Measurements from ENCODE around the gene FCRL6.

The FCRL6 gene

GRCh38 chr1:159802111-159802510, at the start of gene FCRL6:
TSS of gene FCRL6 (plus strand) at chr1:159802360. CDS start at chr1:159802425, 65 bp downstream.
- no peaks in the 10 kb centered on the region for H3K79me2 ChIP-seq (ENCODE audit: insufficient read depth, low read length)
- H3K9ac ChIP-seq (ENCODE audit: low read length): no peak within 1 kb of the TSS
- no peak for TF ChIP-seq EZH2phosphoT487 (conservative IDR thresholded peaks at IDR 0.05; ENCODE audit: low read length)
- TF ChIP-seq CTCF (IDR thresholded peaks at IDR 0.05; ENCODE audit: insufficient read depth, low read length, poor library complexity, severe bottlenecking): no peak
- H3K27me3 ChIP-seq (ENCODE audit: low read length): no peaks in the 10 kb centered on the region
- H3K4me3 ChIP-seq (ENCODE audit: insufficient read depth, low read length, poor library complexity, severe bottlenecking): no peak within 1 kb of the TSS
- H3K9me2 ChIP-seq (replicated peaks; ENCODE audit: insufficient read depth, low read length): no peaks in the 10 kb centered on the region
- no peaks in the 10 kb centered on the region for H3K9me3 ChIP-seq (ENCODE audit: insufficient read depth, low read length)
- no peak within 1 kb of the TSS for H3K27ac ChIP-seq (ENCODE audit: low read depth, low read length)
- H3K36me3 ChIP-seq (ENCODE audit: low read length): no peaks in the 10 kb centered on the region
- no peak within 1 kb of the TSS for H3K4me2 ChIP-seq (ENCODE audit: low read depth, low read length, poor library complexity, severe bottlenecking)
- H2AFZ ChIP-seq (ENCODE audit: low read depth, low read length, severe bottlenecking): no peak within 1 kb of the TSS
- H4K20me1 ChIP-seq (ENCODE audit: low read depth, low read length): no peaks in the 10 kb centered on the region
- no peaks in the 10 kb centered on the region for H3F3A ChIP-seq (ENCODE audit: insufficient read depth)

DNA sequence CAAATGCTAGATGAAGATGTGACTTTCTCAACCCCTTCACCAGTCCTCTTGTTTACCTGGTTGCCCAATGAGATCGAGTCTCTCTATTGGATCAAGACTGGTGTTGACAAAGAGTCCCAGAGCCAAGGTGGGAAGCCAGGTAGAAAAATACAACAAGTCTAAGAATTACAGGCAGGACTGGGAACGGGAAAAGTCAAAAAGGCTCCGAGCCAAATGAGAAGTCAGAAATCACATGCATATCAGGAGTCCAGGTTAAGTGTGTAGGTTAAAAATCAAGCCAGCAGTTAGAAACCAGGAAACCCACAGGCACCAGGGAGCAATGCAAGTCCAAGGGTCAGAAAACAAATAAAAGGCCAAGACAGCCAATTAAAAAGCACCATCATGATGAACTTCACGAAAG, 48.8 kb upstream of the FCRL6 start:
- Histone ChIP-seq H4K20me1 (ENCODE audit: low read depth, low read length) (no peaks in the 10 kb centered on the region), H3K4me3 (ENCODE audit: insufficient read depth, low read length, poor library complexity, severe bottlenecking) (no peak overlapping the region), H3K4me2 (ENCODE audit: low read depth, low read length, poor library complexity, severe bottlenecking) (no peak overlapping the region), H3K9me2 (replicated peaks; ENCODE audit: insufficient read depth, low read length) (no peaks in the 10 kb centered on the region), H3F3A (ENCODE audit: insufficient read depth) (no peaks in the 10 kb centered on the region), H3K9ac (ENCODE audit: low read length) (no peak overlapping the region), H3K9me3 (ENCODE audit: insufficient read depth, low read length) (no peaks in the 10 kb centered on the region), H3K27ac (ENCODE audit: low read depth, low read length) (no peak overlapping the region), H2AFZ (ENCODE audit: low read depth, low read length, severe bottlenecking) (no peak overlapping the region), H3K36me3 (ENCODE audit: low read length) (no peaks in the 10 kb centered on the region), H3K79me2 (ENCODE audit: insufficient read depth, low read length) (no peaks in the 10 kb centered on the region), H3K27me3 (ENCODE audit: low read length) (no peaks in the 10 kb centered on the region)
- TF ChIP-seq CTCF (IDR thresholded peaks at IDR 0.05; ENCODE audit: insufficient read depth, low read length, poor library complexity, severe bottlenecking): no peak
- TF ChIP-seq EZH2phosphoT487 (conservative IDR thresholded peaks at IDR 0.05; ENCODE audit: low read length): no peak

DNA sequence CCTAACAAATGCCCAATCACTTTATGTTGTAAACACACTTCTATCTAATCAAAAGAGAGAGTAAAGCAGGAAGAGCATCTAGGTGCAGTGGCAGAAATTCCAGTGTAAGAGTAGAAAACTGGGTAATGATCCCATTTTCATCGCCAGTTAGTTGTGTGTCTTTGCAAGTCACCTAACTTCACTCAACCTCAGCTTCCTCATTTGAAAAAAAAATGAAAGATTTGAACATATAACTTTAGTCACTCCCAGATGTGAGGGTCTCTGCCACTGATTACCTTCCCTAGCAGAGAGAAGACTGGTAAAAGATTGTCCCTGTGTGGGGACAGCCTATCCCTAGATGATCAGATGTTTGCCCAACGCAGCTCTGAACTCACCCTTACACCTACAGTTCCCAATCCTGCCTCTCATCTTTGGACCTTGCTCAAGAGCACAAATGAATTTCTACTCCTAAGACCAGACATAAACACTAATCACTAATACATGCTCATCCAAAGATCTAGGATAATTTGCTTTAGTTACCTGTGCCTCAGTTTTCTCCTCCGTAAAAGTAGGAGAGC, 46.6 kb upstream of the FCRL6 start:
- TF ChIP-seq CTCF (IDR thresholded peaks at IDR 0.05; ENCODE audit: insufficient read depth, low read length, poor library complexity, severe bottlenecking) (no peak), EZH2phosphoT487 (conservative IDR thresholded peaks at IDR 0.05; ENCODE audit: low read length) (no peak)
- no peak overlapping the region for H3K4me2 ChIP-seq (ENCODE audit: low read depth, low read length, poor library complexity, severe bottlenecking)
- no peak overlapping the region for H3K4me3 ChIP-seq (ENCODE audit: insufficient read depth, low read length, poor library complexity, severe bottlenecking)
- H3K27me3 ChIP-seq (ENCODE audit: low read length): no peaks in the 10 kb centered on the region
- no peak overlapping the region for H3K27ac ChIP-seq (ENCODE audit: low read depth, low read length)
- H2AFZ ChIP-seq (ENCODE audit: low read depth, low read length, severe bottlenecking): no peak overlapping the region
- H3F3A ChIP-seq (ENCODE audit: insufficient read depth): no peaks in the 10 kb centered on the region
- H4K20me1 ChIP-seq (ENCODE audit: low read depth, low read length): no peaks in the 10 kb centered on the region
- H3K36me3 ChIP-seq (ENCODE audit: low read length): no peaks in the 10 kb centered on the region
- no peaks in the 10 kb centered on the region for H3K9me2 ChIP-seq (replicated peaks; ENCODE audit: insufficient read depth, low read length)
- H3K79me2 ChIP-seq (ENCODE audit: insufficient read depth, low read length): no peaks in the 10 kb centered on the region
- no peaks in the 10 kb centered on the region for H3K9me3 ChIP-seq (ENCODE audit: insufficient read depth, low read length)
- H3K9ac ChIP-seq (ENCODE audit: low read length): no peak overlapping the region
